Dendritic cell treated with granulocyte-macrophage colony-stimulating factor and Interleukin-4, amounts not matched to agents 40 ng/mL and 50 ng/mL, for 4 days (primary cell): ENCODE results near the gene ZBTB3.
"Not testable (repeated sequence)": the region's sequence is repeated elsewhere in the genome, so short reads cannot be mapped to it uniquely, and the experiment has no call there.

Source experiments
- H3K27ac Mint-ChIP-seq: one replicate; pipeline ENCODE4 v1.8.0; 2022; ENCODE audit warnings: mild to moderate bottlenecking, mixed read lengths
- H3K27me3 Mint-ChIP-seq: one replicate; pipeline ENCODE4 v1.8.0; 2022; ENCODE audit warnings: mild to moderate bottlenecking, mixed read lengths
- H3K36me3 Mint-ChIP-seq: one replicate; pipeline ENCODE4 v1.8.0; 2022; ENCODE audit warnings: low read depth, mixed read lengths
- H3K4me1 Mint-ChIP-seq: one replicate; pipeline ENCODE4 v1.8.0; 2022; ENCODE audit warnings: low read depth, mixed read lengths
- H3K4me3 Mint-ChIP-seq: one replicate; pipeline ENCODE4 v1.8.0; 2022; ENCODE audit warnings: mild to moderate bottlenecking, moderate library complexity, mixed read lengths
- H3K9me3 Mint-ChIP-seq: one replicate; pipeline ENCODE4 v1.8.0; 2022; ENCODE audit warnings: mixed read lengths
- intact Hi-C: fragments of 100-400 bp; cut with micrococcal nuclease; formaldehyde crosslinking; loops from one replicate; pipeline ENCODE4 v1.15.0; 2022

ZBTB3 gene

DNA sequence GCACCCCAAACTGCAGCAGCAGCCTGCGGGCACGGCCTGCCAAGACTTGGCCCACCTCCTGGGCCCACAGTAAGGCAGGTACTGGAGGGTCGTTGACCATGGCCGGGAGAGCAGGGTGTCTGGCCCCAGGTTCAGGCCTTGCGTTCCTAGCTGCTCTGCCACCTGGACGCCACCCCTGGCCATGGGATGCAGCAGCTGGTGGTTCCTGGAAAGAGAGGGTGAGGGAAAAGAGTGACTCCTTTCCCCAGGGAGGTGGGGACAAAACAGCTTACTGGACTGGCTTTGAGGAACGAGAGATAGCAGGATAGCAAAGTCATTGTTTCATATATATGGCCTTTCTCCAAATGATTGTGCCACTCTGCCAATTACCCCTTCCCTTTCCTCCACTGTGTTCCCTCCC lies 48.5 kb downstream of the ZBTB3 start:
- intact Hi-C loops = loop anchor here (5.0 kb wide), 1 partner anchor 113 kb away; the partner anchor contains the start of gene TUT1
- Mint-ChIP-seq H3K27me3 (no peaks in the 10 kb centered on the region), H3K36me3 (peaks cover 63% of the 10 kb centered on the region), H3K9me3 (no peaks in the 10 kb centered on the region), H3K4me1 (peaks cover 76% of the 10 kb centered on the region), H3K4me3 (peak overlapping the region; percentile 94), H3K27ac (peak overlapping the region; percentile 92)

DNA sequence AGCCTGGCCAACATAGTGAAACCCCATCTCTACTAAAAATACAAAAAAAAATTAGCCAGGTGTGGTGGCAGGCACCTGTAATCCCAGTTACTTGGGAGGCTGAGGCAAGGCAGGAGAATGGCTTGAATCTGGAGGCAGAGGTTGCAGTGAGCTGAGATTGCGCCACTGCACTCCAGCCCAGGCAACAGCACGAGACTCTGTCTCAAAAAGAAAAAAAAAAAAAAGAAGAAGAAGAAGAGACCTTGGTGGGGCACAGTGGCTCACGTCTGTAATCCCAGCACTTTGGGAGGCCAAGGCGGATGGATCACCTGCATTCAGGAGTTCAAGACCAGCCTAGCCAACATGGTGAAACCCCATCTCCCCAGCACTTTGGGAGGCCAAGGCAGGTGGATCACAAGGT lies 50.0 kb downstream of the ZBTB3 start:
- Mint-ChIP-seq H3K4me3 (peak overlapping the region; percentile 32), H3K4me1 (peaks cover 64% of the 10 kb centered on the region), H3K27ac (peak overlapping the region; percentile 70), H3K36me3 (peaks cover 60% of the 10 kb centered on the region)
- H3K27me3 Mint-ChIP-seq, intact Hi-C loops, H3K9me3 Mint-ChIP-seq: not testable (repeated sequence)

DNA sequence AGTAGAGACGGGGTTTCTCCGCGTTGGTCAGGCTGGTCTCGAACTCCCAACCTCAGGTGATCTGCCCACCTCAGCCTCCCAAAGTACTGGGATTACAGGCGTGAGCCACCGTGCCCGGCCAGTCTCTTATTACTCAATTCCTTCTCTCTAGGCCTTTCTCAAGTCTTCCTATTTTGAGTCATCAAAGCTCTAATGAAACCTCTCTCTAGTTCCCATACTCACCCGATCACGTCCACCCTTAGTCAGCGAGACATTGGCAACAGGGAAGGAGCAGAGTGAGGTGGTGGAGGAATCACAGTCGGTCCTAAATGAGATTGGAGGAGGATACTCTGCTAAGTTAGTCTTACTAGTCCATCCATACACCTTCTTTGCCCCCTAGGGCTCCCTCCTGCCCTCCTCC lies 51.7 kb downstream of the ZBTB3 start:
- no peak overlapping the region for H3K4me3 Mint-ChIP-seq
- peaks cover 47% of the 10 kb centered on the region for H3K4me1 Mint-ChIP-seq
- no peaks in the 10 kb centered on the region for H3K27me3 Mint-ChIP-seq
- no peaks in the 10 kb centered on the region for H3K9me3 Mint-ChIP-seq
- peak overlapping the region; percentile 86 for H3K27ac Mint-ChIP-seq
- intact Hi-C loops = no loop called here
- peaks cover 63% of the 10 kb centered on the region for H3K36me3 Mint-ChIP-seq
